Astrocyte (in vitro differentiated cells and primary cell): Measurements from ENCODE around the gene DISC1.

Experiments used
- EZH2 ChIP-seq: IDR thresholded peaks from 2 replicates; pipeline ENCODE4 v1.6.1; 2012; ENCODE audit warnings: mild to moderate bottlenecking, low read length, inconsistent platforms; ENCODE audit not compliant: insufficient read depth
- TF ChIP-seq, protein P1 (sequence below): IDR thresholded peaks from 2 replicates; pipeline ENCODE4 v1.5.1; 2011; ENCODE audit warnings: low read depth, mild to moderate bottlenecking, inconsistent platforms, low read length, moderate library complexity; ENCODE audit not compliant: insufficient read depth

DNA sequence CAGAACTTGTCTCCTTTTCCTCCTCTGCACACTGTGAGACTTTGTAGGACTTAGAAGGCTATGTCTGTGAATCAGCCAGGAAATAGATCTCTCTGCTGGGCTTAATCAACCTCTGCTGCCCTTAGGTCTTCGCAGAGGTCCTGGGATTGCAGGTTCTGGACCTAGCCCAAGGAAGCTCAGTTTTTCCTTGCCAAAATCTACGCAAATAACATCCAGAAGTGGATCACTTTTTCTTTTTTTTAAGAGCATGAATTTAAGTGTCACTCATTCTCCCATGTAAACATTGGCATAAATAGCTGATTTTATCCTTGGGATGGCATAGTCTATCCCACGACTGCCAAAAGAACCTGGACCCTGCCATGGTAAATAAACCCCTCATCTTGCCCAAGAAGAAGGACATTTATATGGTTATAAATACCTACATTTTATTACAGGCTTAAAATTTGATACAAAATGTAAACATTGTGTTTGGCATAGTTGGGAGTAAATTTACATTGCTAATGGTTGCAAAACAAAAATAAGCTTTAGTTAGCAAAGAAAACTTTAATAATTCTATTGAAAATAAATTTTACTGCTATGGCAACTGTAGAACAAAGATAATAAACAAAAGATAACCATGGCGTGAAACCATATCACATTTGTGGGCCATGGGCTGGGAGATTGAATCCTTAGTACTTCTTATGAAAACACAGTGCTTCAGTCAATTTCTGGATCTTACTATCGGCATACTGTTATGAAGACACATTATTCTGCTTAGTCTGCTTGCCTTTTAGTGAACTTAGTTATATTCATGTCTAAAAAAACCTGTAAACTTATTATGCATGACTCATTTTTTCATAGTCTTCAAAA, 24.5 kb upstream of the DISC1 start:
- TF ChIP-seq, protein P1, sequence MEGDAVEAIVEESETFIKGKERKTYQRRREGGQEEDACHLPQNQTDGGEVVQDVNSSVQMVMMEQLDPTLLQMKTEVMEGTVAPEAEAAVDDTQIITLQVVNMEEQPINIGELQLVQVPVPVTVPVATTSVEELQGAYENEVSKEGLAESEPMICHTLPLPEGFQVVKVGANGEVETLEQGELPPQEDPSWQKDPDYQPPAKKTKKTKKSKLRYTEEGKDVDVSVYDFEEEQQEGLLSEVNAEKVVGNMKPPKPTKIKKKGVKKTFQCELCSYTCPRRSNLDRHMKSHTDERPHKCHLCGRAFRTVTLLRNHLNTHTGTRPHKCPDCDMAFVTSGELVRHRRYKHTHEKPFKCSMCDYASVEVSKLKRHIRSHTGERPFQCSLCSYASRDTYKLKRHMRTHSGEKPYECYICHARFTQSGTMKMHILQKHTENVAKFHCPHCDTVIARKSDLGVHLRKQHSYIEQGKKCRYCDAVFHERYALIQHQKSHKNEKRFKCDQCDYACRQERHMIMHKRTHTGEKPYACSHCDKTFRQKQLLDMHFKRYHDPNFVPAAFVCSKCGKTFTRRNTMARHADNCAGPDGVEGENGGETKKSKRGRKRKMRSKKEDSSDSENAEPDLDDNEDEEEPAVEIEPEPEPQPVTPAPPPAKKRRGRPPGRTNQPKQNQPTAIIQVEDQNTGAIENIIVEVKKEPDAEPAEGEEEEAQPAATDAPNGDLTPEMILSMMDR = no peak
- TF ChIP-seq EZH2 = no peak
